HEK293 (cell line): Measurements from ENCODE around the gene FANCE.

ENCODE experiments used
- CTCF ChIP-seq: fragments of 450-650 bp; formaldehyde crosslinking; IDR thresholded peaks from 2 replicates; pipeline ENCODE4 v1.5.1; 2016; ENCODE audit warnings: missing biosample characterization, missing genetic modification characterization
- ZNF23 ChIP-seq: fragments of 450-650 bp; formaldehyde crosslinking; IDR thresholded peaks from 2 replicates; pipeline ENCODE4 v1.5.1; 2016; ENCODE audit warnings: missing biosample characterization, missing genetic modification characterization, borderline replicate concordance
- ZNF24 ChIP-seq: fragments of 450-650 bp; formaldehyde crosslinking; IDR thresholded peaks from 2 replicates; pipeline ENCODE4 v1.5.1; 2016; ENCODE audit warnings: missing biosample characterization, missing genetic modification characterization
- ZNF311 ChIP-seq: fragments of 450-650 bp; formaldehyde crosslinking; IDR thresholded peaks from 2 replicates; pipeline ENCODE4 v1.5.1; 2017; ENCODE audit warnings: missing biosample characterization, missing genetic modification characterization, borderline replicate concordance
- ZNF639 ChIP-seq: fragments of 450-650 bp; formaldehyde crosslinking; IDR thresholded peaks from 2 replicates; pipeline ENCODE4 v1.5.1; 2016; ENCODE audit warnings: missing biosample characterization, missing genetic modification characterization
- ZXDB ChIP-seq: fragments of 450-650 bp; formaldehyde crosslinking; IDR thresholded peaks from 2 replicates; pipeline ENCODE4 v1.5.1; 2016; ENCODE audit warnings: missing biosample characterization, missing genetic modification characterization

DNA sequence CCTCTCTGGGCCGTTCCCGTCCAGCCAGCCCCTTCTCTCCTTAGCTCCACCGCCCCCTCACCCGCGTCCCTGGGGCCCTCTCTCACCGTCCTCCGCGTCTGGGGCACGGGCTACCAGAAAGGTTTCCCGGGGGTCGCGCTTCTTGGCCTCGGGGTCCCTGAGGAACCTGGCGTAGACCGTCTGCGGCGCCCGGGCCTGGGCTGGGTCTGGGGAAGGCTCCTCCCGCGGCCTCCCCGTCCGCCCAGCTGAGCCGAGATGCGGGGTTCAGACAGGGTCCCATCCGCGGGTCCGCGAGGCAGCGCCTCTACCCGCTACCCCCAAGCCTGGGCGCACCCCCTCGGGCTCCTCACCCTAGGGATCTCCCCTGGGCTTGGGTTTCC, 59.4 kb downstream of the FANCE start:
- no peak for TF ChIP-seq CTCF (tag by site-specific recombination)
- no peak for TF ChIP-seq ZNF23 (tag by site-specific recombination)
- TF ChIP-seq ZNF311 (tag by site-specific recombination), result no peak
- no peak for TF ChIP-seq ZNF24 (tag by site-specific recombination)
- no peak for TF ChIP-seq ZXDB
- TF ChIP-seq ZNF639 (tag by site-specific recombination), result no peak
